CD4-positive, alpha-beta T cell (primary cell): ENCODE data around the gene SEMA6B. TPM values are rescaled to one million over a fixed set of nuclear protein-coding genes. Genes with fewer than 3 reads are reported as not detected.

ENCODE experiments used
- ATAC-seq: fragments of 200-7000 bp; cut with Tn5 transposase; one replicate; pipeline ENCODE4 v1.10.0; 2022; ENCODE audit warnings: mild to moderate bottlenecking; ENCODE audit not compliant: poor library complexity
- CTCF ChIA-PET: fragments of 350-600 bp; sonication (Branson Sonifier 250); formaldehyde crosslinking; loops from one replicate; lab custom pipeline; 2021; ENCODE audit warnings: antibody characterized with exemption, inconsistent platforms; lab: Charles Lee
- POLR2A ChIA-PET: fragments of 350-600 bp; sonication (Branson Sonifier 250); formaldehyde crosslinking; loops from one replicate; lab custom pipeline; 2021; ENCODE audit warnings: antibody characterized with exemption, inconsistent platforms; lab: Charles Lee
- DNase-seq, 14 experiments: peaks; one replicate each; pipeline ENCODE4 v3.0.0-alpha.2; 2013 to 2020; ENCODE audit warnings: mixed read lengths in 2 of 14
- H3K27ac ChIP-seq, 2 donors: one replicate each; pipeline versions ENCODE4 v1.5.1 to v1.7.0; 2013; ENCODE audit warnings: low read length in 2 of 2, low read depth in 1 of 2, mild to moderate bottlenecking in 1 of 2
- H3K27me3 ChIP-seq, 2 experiments: 1 replicate in 1 of 2; 2 replicates in 1 of 2; pipeline versions ENCODE4 v1.6.1 to v1.7.0; 2013; ENCODE audit warnings: low read length in 2 of 2, control low read depth in 1 of 2, mild to moderate bottlenecking in 1 of 2, moderate library complexity in 1 of 2; ENCODE audit not compliant: insufficient read depth in 2 of 2, control insufficient read depth in 1 of 2
- H3K36me3 ChIP-seq: one replicate; pipeline ENCODE4 v1.6.1; 2013; ENCODE audit warnings: low read length, control low read depth; ENCODE audit not compliant: insufficient read depth
- H3K4me1 ChIP-seq: one replicate; pipeline ENCODE4 v1.6.1; 2013; ENCODE audit warnings: low read length, control low read depth; ENCODE audit not compliant: insufficient read depth
- H3K4me3 ChIP-seq: one replicate; pipeline ENCODE4 v1.5.1; 2013; ENCODE audit warnings: mild to moderate bottlenecking, low read length, moderate library complexity
- H3K9me3 ChIP-seq, 2 experiments: 1 replicate in 1 of 2; 2 replicates in 1 of 2; pipeline versions ENCODE4 v1.6.1 to v1.7.0; 2013; ENCODE audit warnings: low read length in 2 of 2, mild to moderate bottlenecking in 2 of 2, control low read depth in 1 of 2, moderate library complexity in 1 of 2; ENCODE audit not compliant: control insufficient read depth in 1 of 2, insufficient read depth in 1 of 2
- H3K27ac Mint-ChIP-seq: one replicate; pipeline ENCODE4 v1.8.0; 2020; ENCODE audit warnings: mixed read lengths
- H3K27me3 Mint-ChIP-seq: one replicate; pipeline ENCODE4 v1.8.0; 2021; ENCODE audit warnings: mixed read lengths
- H3K36me3 Mint-ChIP-seq: one replicate; pipeline ENCODE4 v1.8.0; 2021; ENCODE audit warnings: low read depth, mixed read lengths
- H3K4me1 Mint-ChIP-seq: one replicate; pipeline ENCODE4 v1.8.0; 2021; ENCODE audit warnings: low read depth, mixed read lengths
- H3K4me3 Mint-ChIP-seq: one replicate; pipeline ENCODE4 v1.8.0; 2020; ENCODE audit warnings: mild to moderate bottlenecking, mixed read lengths
- H3K9me3 Mint-ChIP-seq: one replicate; pipeline ENCODE4 v1.8.0; 2020; ENCODE audit warnings: mixed read lengths
- CTCF ChIP-seq: fragments of 200-600 bp; IDR thresholded peaks from one replicate; pipeline ENCODE4 v1.8.0; 2022; ENCODE audit warnings: antibody characterized with exemption, mild to moderate bottlenecking
- intact Hi-C, 2 experiments: fragments of 100-400 bp; cut with DNase I in 1 of 2; cut with micrococcal nuclease in 1 of 2; formaldehyde crosslinking; loops; one replicate each; pipeline versions ENCODE4 v1.15.1 to v1.9.0; 2023 to 2025; cut with DNase I, micrococcal nuclease
- total RNA-seq, 174 experiments: library from RNA in 2 of 174; stranded (reverse) in 2 of 174; gene quantifications; one replicate each; pipeline ENCODE4 v1.2.3 and lab custom pipeline; 2021 to 2026

The SEMA6B gene
- total RNA-seq, 2 experiments from 2014 or later, result 0.14 to 0.17 TPM

- ChIA-PET POLR2A (no interaction called here), CTCF (no interaction called here)
- H3K4me1 ChIP-seq, result no peaks in the 10 kb centered on the region
- no peaks in the 10 kb centered on the region for H3K36me3 ChIP-seq
- ATAC-seq, result no peak
- H3K9me3 Mint-ChIP-seq, result no peaks in the 10 kb centered on the region
- H3K27ac ChIP-seq, result no peak overlapping the region
- peaks cover 23% of the 10 kb centered on the region for H3K27me3 Mint-ChIP-seq
- H3K27me3 ChIP-seq, result peaks cover 12 to 17% of the 10 kb centered on the region in 2 experiments
- H3K4me1 Mint-ChIP-seq, result no peaks in the 10 kb centered on the region
- no peak overlapping the region for H3K27ac Mint-ChIP-seq
- DNase-seq, result no peak
- peaks cover 0 to 14% of the 10 kb centered on the region in 2 experiments for H3K9me3 ChIP-seq
- H3K36me3 Mint-ChIP-seq, result no peaks in the 10 kb centered on the region
- H3K4me3 ChIP-seq, result no peak overlapping the region
- TF ChIP-seq CTCF, result no peak
- H3K4me3 Mint-ChIP-seq, result no peak overlapping the region
- intact Hi-C loops, result loop anchor here in 1 of 2 experiments (10.0 kb wide), 1 partner anchor 233 kb away; no protein-coding TSS in a partner anchor
Measured at GRCh38 chr19:4571305-4571917, 11.9 kb upstream of the SEMA6B start.

- peaks cover 0 to 9% of the 10 kb centered on the region in 2 experiments for H3K9me3 ChIP-seq
- Mint-ChIP-seq H3K9me3 (no peaks in the 10 kb centered on the region), H3K4me1 (no peaks in the 10 kb centered on the region), H3K27me3 (peaks cover 18% of the 10 kb centered on the region), H3K36me3 (no peaks in the 10 kb centered on the region), H3K27ac (no peak overlapping the region), H3K4me3 (no peak overlapping the region)
- ATAC-seq (no peak), DNase-seq (no peak)
- H3K4me3 ChIP-seq, result no peak overlapping the region
- H3K4me1 ChIP-seq, result no peaks in the 10 kb centered on the region
- H3K36me3 ChIP-seq, result no peaks in the 10 kb centered on the region
- peaks cover 12 to 15% of the 10 kb centered on the region in 2 experiments for H3K27me3 ChIP-seq
- ChIA-PET POLR2A (no interaction called here), CTCF (interaction anchor here (4.8 kb wide), 1 partner anchor 65 kb away, joined by 14 read pairs; no protein-coding TSS in a partner anchor)
- H3K27ac ChIP-seq, result no peak overlapping the region
- intact Hi-C loops, result loop anchor here in 1 of 2 experiments (10.0 kb wide), 1 partner anchor 234 kb away; no protein-coding TSS in a partner anchor
- TF ChIP-seq CTCF, result no peak
Measured at GRCh38 chr19:4570916-4571304, 11.4 kb upstream of the SEMA6B start.

GRCh38 chr19:4570402-4570801, 10.9 kb upstream of the SEMA6B start:
- H3K4me3 Mint-ChIP-seq, result no peak overlapping the region
- no peaks in the 10 kb centered on the region for H3K36me3 Mint-ChIP-seq
- no peak overlapping the region for H3K27ac Mint-ChIP-seq
- DNase-seq (no peak), ATAC-seq (no peak)
- peaks cover 13% of the 10 kb centered on the region for H3K27me3 Mint-ChIP-seq
- no peaks in the 10 kb centered on the region for H3K4me1 ChIP-seq
- no peaks in the 10 kb centered on the region for H3K4me1 Mint-ChIP-seq
- H3K4me3 ChIP-seq, result no peak overlapping the region
- intact Hi-C loops, result loop anchor here in 1 of 2 experiments (10.0 kb wide), 1 partner anchor 234 kb away; no protein-coding TSS in a partner anchor
- CTCF ChIA-PET, result interaction anchor here (0.6 to 4.8 kb wide), 2 partner anchors 66 to 315 kb away, joined by 3 to 14 read pairs; no protein-coding TSS in a partner anchor
- no peak overlapping the region for H3K27ac ChIP-seq
- H3K9me3 ChIP-seq, result peaks cover 0 to 4% of the 10 kb centered on the region in 2 experiments
- POLR2A ChIA-PET, result no interaction called here
- H3K36me3 ChIP-seq, result no peaks in the 10 kb centered on the region
- no peaks in the 10 kb centered on the region for H3K9me3 Mint-ChIP-seq
- TF ChIP-seq CTCF, result no peak
- H3K27me3 ChIP-seq, result peaks cover 7 to 10% of the 10 kb centered on the region in 2 experiments
